Measurements from ENCODE around the gene PIGT.

- TF ChIP-seq, protein P1, sequence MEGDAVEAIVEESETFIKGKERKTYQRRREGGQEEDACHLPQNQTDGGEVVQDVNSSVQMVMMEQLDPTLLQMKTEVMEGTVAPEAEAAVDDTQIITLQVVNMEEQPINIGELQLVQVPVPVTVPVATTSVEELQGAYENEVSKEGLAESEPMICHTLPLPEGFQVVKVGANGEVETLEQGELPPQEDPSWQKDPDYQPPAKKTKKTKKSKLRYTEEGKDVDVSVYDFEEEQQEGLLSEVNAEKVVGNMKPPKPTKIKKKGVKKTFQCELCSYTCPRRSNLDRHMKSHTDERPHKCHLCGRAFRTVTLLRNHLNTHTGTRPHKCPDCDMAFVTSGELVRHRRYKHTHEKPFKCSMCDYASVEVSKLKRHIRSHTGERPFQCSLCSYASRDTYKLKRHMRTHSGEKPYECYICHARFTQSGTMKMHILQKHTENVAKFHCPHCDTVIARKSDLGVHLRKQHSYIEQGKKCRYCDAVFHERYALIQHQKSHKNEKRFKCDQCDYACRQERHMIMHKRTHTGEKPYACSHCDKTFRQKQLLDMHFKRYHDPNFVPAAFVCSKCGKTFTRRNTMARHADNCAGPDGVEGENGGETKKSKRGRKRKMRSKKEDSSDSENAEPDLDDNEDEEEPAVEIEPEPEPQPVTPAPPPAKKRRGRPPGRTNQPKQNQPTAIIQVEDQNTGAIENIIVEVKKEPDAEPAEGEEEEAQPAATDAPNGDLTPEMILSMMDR (IDR thresholded peaks at IDR 0.05) = no peak
- TF ChIP-seq POLR2A (IDR thresholded peaks at IDR 0.05) = no peak
Measured at GRCh38 chr20:45400346-45401031, 15.5 kb upstream of the PIGT start.

All from uterus (tissue), 2 donors.